ENCODE results near the gene PROCR. TPM values are rescaled to one million over a fixed set of nuclear protein-coding genes. Genes with fewer than 3 reads are reported as not detected.

PROCR gene
- total and polyA plus RNA-seq, 10 donors, result 5.0 to 104 (median 26.7) TPM

GRCh38 chr20:35225319-35226125 lies 53.6 kb downstream of the PROCR start:
- Histone ChIP-seq H3K9me3 (no peaks in the 10 kb centered on the region), H3K4me3 (peak overlapping the region in 2 of 8 donors; percentile 24 to 66), H3K27ac (no peak overlapping the region), H3K27me3 (replicated peaks in 1 of 7) (peaks cover 0 to 25% (median 9%) of the 10 kb centered on the region in 7 donors), H3K4me1 (peaks cover 0 to 20% (median 2%) of the 10 kb centered on the region in 6 donors), H3K36me3 (peaks cover 0 to 7% (median 0%) of the 10 kb centered on the region in 6 donors)
- WGBS, 5 donors, result 16 to 28% (median 21%) methylated on average over 9 of the region's 9 CpGs
- no peak for DNase-seq
- TF ChIP-seq POLR2AphosphoS5 (IDR thresholded peaks at IDR 0.05), result peak in 1 of 3 donors; percentile 70
- no peak for TF ChIP-seq POLR2A (IDR thresholded peaks at IDR 0.05)
- TF ChIP-seq CTCF (IDR thresholded peaks at IDR 0.05 in 8 of 11, conservative IDR thresholded peaks at IDR 0.05 in 3 of 11), result no peak
- intact Hi-C loops (cut with DNase I; ENCODE audit: low total_unique reads), result no loop called here

GRCh38 chr20:35226126-35226883 lies 54.4 kb downstream of the PROCR start, which contains the start of gene MMP24:
Gene MMP24, plus strand, starts transcription at chr20:35226690. Its CDS starts 49 bp downstream, at chr20:35226739.
- Histone ChIP-seq H3K27me3 (replicated peaks in 1 of 7) (peaks cover 0 to 25% (median 9%) of the 10 kb centered on the region in 7 donors), H3K4me1 (peaks cover 0 to 20% (median 2%) of the 10 kb centered on the region in 6 donors), H3K27ac (no peak within 1 kb of the TSS), H3K4me3 (peak within 1 kb of the TSS in 4 of 8 donors; percentile 13 to 66 (median 26)), H3K9me3 (no peaks in the 10 kb centered on the region), H3K36me3 (peaks cover 0 to 15% (median 0%) of the 10 kb centered on the region in 6 donors)
- no peak for DNase-seq
- WGBS, 5 donors, result 1 to 7% (median 3%) methylated on average over 16 to 67 of the region's 70 CpGs
- TF ChIP-seq CTCF (IDR thresholded peaks at IDR 0.05 in 8 of 11, conservative IDR thresholded peaks at IDR 0.05 in 3 of 11) (no peak), POLR2A (IDR thresholded peaks at IDR 0.05) (no peak), POLR2AphosphoS5 (IDR thresholded peaks at IDR 0.05) (no peak)
- intact Hi-C loops (cut with DNase I; ENCODE audit: low total_unique reads), result no loop called here

Small RNAs within 50 kb of the gene (small RNA-seq; reads per million reads assigned to genes)
- gene MT1P3 (0 reads per million in 4 donors), gene RNA5SP483 (0 reads per million in 4 donors)

Other genes with a start within 250 kb of the PROCR start
- gene GSS, start 216.3 kb upstream of the PROCR start, total RNA-seq, result 10 to 100 TPM; 23.8 to 46.1 (median 31.8) TPM
- 10 to 100 TPM; 19.8 to 40.0 (median 39.0) TPM for gene GSS, start 216.3 kb upstream of the PROCR start, polyA plus RNA-seq
- gene MYH7B, start 216.2 kb upstream of the PROCR start, total RNA-seq, result 1 to 10 TPM in 3 of 7 donors, under 1 TPM in 4; 0.09 to 1.7 (median 0.60) TPM
- gene MYH7B, start 216.2 kb upstream of the PROCR start, polyA plus RNA-seq, result under 1 TPM; 0.72 to 0.83 (median 0.77) TPM
- 10 to 100 TPM; 59.2 to 81.7 (median 67.1) TPM for gene TRPC4AP, start 79.3 kb upstream of the PROCR start, total RNA-seq
- 10 to 100 TPM; 26.3 to 45.9 (median 34.9) TPM for gene TRPC4AP, start 79.3 kb upstream of the PROCR start, polyA plus RNA-seq
- gene EDEM2, start 24.7 kb upstream of the PROCR start, total RNA-seq, result 10 to 100 TPM; 30.7 to 37.5 (median 34.3) TPM
- gene EDEM2, start 24.7 kb upstream of the PROCR start, polyA plus RNA-seq, result 10 to 100 TPM; 18.3 to 28.4 (median 25.4) TPM
- gene MMP24, start 54.6 kb downstream of the PROCR start, total RNA-seq, result under 1 TPM; 0.10 to 0.32 (median 0.24) TPM
- under 1 TPM; 0.11 to 0.13 (median 0.12) TPM for gene MMP24, start 54.6 kb downstream of the PROCR start, polyA plus RNA-seq
- 10 to 100 TPM; 21.3 to 68.6 (median 47.5) TPM for gene MMP24OS, start 106.0 kb downstream of the PROCR start, total RNA-seq
- gene MMP24OS, start 106.0 kb downstream of the PROCR start, polyA plus RNA-seq, result 10 to 100 TPM; 18.6 to 41.5 (median 28.5) TPM
- gene EIF6, start 112.7 kb downstream of the PROCR start, total RNA-seq, result 10 to 100 TPM; 50.5 to 76.8 (median 62.2) TPM
- 100 to 1,000 TPM in 2 of 3 donors, 10 to 100 TPM in 1; 88.2 to 121 (median 104) TPM for gene EIF6, start 112.7 kb downstream of the PROCR start, polyA plus RNA-seq
- gene FAM83C, start 120.4 kb downstream of the PROCR start, total RNA-seq, result not detected
- not detected for gene FAM83C, start 120.4 kb downstream of the PROCR start, polyA plus RNA-seq
- gene UQCC1, start 239.9 kb downstream of the PROCR start, total RNA-seq, result 10 to 100 TPM; 38.1 to 69.0 (median 46.7) TPM
- gene UQCC1, start 239.9 kb downstream of the PROCR start, polyA plus RNA-seq, result 10 to 100 TPM; 20.8 to 24.6 (median 23.1) TPM